ENCODE results near the gene PSMB11.
"Not testable (repeated sequence)": the region's sequence is repeated elsewhere in the genome, so short reads cannot be mapped to it uniquely, and the experiment has no call there.

PSMB11 gene, protein sequence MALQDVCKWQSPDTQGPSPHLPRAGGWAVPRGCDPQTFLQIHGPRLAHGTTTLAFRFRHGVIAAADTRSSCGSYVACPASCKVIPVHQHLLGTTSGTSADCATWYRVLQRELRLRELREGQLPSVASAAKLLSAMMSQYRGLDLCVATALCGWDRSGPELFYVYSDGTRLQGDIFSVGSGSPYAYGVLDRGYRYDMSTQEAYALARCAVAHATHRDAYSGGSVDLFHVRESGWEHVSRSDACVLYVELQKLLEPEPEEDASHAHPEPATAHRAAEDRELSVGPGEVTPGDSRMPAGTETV

DNA sequence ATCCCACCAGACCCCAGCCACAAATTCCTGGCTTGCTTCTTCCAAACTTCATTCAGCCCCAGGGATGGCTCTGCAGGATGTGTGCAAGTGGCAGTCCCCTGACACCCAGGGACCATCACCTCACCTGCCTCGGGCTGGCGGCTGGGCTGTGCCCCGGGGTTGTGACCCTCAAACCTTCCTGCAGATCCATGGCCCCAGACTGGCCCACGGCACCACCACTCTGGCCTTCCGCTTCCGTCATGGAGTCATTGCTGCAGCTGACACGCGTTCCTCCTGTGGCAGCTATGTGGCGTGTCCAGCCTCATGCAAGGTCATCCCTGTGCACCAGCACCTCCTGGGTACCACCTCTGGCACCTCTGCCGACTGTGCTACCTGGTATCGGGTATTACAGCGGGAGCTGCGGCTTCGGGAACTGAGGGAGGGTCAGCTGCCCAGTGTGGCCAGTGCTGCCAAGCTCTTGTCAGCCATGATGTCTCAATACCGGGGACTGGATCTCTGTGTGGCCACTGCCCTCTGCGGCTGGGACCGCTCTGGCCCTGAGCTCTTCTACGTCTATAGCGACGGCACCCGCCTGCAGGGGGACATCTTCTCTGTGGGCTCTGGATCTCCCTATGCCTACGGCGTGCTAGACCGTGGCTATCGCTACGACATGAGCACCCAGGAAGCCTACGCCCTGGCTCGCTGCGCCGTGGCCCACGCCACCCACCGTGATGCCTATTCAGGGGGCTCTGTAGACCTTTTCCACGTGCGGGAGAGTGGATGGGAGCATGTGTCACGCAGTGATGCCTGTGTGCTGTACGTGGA lies at the start of gene PSMB11:
Gene PSMB11 (plus strand): TSS at position 51 of the 804 bp plus-strand sequence. CDS start 14 bp downstream, at position 65.
- no peak for DNase-seq

DNA sequence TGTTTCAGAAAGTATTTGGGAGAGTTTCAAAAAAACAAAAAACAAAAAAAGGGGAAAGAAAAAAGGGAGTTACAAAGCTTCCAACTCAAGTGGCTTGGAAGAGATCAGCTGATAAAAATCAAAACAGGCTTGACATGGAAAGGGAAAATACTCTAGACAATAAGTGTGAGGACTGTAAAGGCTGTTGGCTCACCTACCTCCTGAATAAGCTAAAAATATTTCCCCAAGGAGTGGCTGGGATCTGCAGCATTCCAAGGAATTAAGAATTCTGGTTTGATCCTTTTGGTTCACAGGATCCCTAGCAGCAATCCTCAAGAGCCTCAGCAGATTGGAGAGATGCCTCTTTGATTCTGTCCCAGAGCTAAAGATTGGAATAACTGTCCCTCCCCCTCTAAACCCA lies 48.5 kb upstream of the PSMB11 start:
- no peak for DNase-seq

DNA sequence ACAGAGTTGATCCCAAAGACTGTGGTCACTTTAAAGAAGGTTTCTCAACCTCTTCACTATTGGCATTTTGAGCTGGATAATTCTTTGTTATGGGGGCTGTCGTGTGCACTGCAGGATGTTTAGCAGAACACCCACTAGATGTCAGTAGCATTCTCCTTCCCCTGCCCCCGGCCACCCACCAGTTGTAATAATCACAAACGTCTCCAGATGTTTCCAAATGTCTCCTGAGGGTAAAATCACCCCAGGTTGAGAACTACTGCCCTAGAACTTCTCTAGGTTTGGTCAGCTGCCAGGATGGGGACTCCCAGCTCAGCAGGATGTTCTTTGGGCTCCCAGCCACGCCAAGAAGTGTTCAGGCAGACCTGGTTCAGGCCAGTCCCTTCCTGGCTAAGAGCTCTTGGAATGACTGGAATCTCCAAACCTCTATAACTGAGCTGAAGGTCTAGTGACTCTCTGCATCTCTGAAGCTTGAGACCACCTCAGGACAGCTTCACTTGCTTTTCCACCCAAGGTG lies 47.2 kb upstream of the PSMB11 start:
- DNase-seq: no peak

DNA sequence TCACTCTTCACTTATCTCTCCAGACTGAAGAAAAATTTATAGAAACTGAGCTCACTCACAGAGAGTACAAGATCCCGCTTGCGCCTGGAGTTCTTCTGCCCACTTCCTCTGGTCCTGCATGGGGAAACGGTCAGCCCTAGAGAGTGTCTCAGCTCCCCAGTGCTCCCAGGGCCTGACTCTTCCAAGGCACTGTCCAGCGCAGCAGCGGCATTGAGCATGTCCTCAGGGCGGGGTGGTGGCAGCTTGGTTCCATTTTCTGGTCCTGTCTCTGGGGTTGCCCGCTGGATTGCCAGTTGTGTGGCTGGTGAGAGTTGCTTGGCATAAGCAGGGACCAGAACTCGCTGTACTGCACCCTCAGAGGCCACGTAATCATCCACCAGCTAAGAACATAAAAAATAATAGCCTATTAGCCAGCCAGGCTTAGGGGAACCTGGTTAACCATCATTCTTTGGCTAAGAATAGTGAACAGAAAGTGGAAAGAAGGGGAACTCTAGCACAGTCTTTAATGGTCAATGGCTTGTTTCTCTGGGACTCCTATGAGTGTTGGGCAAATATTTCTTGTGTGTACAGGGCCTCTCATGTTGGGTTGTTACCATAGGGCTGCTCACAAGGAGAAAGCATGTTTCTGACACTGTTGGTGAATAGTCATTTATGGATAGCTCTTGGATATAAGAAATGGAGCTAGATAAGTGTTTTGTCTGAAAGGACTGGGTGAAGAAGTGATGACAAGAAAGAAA lies 46.0 kb upstream of the PSMB11 start:
- no peak for DNase-seq

DNA sequence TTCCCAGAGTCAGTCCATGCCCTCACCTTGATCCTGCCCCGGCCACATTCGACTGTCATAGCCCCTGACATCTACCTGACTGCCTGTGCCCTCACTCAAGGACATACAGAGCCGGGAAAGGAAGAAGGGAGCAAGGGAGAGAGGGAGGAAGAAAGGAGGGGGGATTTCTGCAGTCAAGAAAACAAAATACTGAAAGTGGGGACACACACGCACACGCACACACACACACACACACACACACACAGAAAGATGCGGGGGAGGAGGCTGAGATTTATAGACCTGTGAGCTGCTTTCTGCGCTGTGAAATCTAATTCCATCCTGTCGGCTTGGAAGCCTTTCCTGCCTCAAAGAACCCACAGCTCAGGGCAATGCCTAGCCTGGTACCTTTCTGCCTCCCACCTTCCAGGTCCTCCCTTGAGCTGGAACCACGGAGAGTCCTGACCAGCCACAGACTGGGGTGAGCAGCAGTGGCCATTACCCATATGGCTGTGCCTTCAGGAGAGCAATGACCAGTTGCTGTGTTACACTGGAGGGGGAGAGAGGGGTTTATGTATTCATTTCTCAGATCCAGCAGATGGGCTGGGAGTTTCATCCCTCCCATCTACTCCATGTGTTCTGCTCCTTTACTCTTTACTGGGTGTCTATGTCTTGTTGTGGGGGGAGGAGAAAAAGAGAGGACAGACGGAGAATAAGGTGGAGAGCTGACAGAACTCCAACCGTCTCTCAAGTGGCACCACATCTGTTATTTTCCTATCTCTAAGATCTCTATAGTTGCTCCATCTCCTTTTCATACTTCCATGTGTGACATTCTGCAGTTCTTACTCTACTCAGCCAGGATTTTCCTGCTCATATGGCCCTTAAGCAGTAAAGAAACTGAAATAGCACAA lies 45.0 kb upstream of the PSMB11 start:
- no peak for DNase-seq

DNA sequence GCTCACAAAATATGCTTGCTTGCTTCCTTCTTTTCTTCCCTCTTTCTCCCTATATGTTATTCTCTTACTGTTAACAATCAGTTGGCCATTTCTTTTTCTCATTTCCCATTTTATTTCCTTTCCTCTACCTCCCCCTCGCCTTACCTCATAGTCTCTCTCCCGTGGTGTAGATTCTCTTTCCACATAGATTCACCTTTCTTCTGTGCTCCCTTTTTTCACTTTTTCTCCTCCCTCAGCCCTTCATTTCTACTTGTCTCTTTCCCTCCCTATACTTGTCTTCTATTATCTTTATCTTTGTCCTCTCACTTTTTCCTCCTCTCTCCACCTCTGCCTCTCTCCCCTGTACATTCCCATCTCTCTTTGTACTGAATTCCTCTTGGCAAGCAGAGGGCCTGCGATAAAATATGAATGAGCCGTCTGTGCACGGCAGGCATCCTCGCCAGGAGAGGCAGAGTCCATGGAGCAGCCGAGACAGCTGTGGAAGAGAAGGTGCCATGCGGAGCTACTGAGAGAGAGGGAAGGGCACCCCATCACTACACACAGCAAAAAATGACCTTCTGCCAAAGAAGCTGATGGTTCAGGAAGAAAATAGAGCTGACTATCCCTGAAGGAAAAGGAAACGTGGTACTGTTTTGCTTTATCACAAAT lies 44.2 kb upstream of the PSMB11 start:
- DNase-seq: no peak

DNA sequence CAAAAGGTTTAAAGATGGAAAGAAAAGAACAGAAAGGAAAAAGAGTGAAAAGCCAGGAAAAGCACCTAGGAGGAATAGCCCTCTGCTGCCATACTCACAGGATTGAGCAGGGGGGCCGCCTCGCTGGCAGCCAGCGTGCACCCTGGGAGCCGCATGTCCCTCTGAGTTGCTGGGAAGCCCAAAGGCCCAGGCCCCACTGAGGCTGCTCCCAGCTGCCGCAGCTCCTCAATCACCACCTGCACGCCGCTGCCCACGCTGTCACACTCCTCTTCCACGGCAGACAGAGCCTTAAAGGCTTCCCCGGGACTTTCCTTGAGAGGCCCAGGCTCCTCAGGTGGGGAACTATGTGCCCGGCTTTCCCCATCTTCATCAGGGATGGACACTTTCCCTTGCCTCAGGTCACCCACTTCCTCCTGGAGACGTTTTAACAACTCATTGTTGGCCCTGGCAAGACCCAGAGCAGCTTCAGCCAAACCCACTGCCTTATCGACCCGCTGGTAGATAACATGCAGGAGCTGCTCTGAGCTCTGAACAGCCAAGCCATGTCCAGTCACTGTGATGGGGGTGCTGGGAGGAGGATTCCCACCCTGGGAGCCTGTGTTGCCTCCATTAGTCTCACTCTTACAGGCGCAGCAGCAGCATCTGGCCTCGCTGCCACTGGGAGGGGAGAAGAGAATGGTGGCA lies 43.5 kb upstream of the PSMB11 start:
- no peak for DNase-seq

DNA sequence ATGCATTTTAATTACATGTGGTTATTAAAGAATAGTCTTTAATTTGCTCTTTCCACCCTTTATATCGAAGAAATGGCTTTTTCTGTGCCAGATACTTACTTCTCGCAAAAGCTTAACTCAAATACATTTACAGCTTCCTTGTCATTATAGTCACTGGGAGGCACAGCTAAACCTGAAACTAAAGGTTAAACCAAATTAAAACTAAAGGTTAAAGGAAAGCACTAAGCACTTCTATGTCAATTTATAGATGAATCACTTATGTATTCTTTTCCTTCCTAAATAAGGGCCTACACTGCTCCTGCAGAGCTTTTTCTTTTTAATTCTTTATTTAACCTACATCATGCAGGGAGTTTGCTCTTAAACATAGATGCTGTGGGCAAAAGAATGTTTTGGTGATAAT lies 41.2 kb upstream of the PSMB11 start:
- DNase-seq: no peak

DNA sequence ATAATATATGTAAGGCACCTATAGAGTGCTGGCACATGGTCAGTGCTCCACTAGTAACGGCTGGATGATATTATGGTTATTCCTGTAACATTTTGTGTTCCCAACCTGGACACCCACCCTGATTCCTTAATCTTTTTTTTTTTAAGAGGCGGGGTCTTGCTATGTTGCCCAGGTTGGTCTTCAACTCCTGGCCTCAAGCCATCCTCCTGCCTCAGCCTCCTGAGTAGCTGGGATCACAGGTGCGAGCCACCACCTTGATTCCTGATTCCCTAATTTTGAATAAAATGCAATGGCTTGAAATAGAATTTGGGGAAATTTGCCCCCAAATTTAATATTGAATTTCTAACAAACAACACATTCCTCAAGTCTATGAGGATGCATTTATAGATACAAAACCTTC lies 39.4 kb upstream of the PSMB11 start:
- no peak for DNase-seq

DNA sequence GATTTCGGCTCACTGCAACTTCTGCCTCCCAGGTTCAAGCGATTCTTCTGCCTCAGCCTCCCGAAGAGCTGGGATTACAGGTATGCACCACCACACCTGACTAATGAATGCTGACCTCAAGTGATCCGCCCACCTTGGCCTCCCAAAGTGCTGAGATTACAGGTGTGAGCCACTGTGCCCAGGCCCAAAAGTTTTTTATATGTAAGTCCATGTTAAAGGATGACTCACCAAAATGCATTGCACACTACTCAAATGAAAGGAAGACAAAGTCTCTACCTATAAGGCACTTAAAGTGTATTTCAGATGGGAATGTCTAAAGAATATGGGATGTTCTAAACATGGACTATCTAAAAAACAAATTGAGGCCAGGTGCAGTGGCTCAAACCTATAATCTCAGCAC lies 37.7 kb upstream of the PSMB11 start:
- not testable (repeated sequence) for DNase-seq

DNA sequence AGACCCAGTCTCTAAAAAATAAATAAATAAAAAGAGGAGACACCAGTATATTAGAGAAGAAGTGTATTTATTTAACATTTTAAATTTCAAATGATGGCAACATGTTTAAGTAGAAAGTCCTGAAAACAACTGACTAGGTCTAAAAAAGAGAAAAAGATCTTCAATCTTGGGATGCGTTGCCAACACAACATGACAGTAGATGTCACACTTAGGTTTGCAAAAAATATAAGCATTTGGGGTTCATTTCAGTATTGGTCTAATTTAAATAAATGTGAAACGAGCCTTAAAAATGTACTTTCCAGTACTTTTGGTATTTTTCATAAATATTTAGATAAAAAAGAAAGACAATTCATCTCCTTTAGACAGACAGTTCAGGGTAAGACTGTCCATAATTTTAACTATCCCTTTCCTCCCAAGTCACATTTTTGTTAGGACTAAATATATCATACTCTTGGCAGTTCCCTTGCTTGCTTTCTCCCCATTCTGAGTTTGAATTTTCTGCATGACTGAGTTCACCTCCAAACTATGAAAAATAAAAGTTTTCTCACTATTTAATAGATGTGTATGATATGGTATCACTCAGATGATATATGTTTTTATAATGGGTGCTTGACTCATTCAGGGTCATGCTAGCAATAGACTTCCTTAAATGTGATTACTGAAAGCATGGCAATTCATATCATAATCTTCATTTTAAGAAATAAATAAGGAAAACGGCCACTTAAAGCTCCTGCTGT lies 36.4 kb upstream of the PSMB11 start:
- no peak for DNase-seq

DNA sequence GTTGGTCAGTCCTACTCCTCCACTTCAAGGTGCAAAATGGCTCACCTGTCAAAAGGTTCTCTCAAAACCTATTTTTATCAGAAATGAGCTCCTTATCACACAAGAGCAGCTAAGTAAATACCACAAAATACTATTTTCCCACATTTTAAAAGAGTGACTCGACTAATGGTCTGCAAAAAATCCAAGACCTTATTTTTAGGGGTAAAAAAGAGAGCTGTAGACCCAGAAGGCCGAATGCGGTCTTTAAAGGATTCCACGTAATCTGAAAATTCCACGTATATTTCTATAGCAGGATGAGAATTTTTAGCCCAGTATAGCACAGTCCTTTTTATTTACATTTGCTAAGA lies 35.9 kb upstream of the PSMB11 start:
- DNase-seq: no peak

DNA sequence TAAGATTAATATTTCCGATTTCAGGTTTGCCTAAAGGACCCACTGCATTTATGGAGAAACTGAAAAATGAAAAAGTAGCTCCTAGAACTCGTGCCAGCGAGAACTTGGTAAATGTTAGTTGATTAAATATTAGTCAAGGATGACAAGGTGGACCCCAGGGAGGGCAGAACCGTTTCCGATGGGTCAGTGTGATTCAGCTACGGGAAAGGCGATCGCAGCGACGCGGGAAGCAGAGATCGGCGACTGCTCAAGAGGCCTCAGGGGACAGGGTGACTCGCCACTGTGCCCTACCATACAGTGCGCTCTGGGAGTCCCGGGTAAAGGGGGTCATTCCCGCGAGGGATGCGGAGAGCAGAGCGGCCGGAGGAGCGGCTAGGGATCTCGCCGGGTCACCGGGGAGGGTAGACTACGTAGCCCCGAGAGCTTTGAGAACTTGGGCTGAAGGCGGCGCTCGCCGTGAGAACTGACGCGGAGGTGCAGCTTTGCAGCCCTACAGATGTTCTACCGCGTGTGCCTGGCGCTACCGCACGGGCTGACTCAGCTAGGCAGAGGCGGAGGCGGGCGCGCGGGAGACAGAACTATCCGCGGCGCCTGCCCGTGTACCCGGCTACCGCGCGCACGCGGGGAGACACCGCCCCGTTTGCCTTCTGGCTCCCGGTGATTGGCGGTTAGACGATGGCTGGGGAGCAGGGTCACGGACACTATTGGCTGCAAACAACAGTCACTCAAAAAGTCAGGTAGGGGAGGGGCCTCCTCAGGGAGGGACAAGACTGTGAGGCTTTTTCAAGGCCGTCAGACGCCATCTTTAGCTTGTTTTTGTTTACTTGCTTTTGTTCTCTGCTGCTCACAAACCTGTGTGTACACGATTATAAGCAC lies 35.2 kb upstream of the PSMB11 start:
- peak; percentile 96 for DNase-seq

DNA sequence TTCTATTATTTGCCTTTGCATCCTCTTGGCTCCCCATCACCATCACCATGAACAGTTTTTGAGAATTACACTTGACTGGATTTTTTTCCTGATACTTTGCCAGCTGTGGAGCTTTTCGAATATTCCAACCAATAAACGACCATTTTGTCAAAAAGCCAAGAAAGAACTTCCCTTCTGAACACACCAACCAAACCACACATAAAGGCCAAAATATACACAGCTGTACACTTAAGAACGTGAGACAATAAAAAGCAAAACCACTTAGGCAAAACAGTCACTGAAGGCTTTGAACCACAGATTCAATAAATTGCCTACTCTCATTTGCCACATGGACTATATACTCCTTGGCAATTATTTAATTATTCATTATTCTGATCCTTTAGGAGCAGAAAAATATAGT lies 33.2 kb upstream of the PSMB11 start:
- DNase-seq: no peak

DNA sequence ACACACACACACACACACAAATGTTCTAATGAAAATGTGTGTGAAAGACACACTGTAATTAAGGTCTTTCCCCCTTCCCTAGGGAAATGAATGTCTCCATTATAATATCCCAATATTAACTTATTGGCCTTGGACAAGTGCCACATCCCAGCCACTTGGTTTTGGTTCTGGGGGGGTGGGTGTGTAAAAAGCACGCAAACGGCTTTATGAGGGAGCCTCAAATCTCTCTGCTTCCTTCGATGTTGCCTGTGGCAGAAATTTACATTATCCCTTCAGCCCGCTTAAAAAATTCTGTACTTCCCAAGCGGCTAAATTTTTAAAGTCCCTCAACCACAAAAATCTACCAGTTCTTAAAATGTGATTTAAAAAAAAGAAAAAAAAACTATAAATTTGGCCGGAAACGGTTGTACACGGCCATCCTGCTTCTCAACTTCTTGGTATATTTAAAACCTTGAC lies 32.5 kb upstream of the PSMB11 start:
- DNase-seq: no peak

DNA sequence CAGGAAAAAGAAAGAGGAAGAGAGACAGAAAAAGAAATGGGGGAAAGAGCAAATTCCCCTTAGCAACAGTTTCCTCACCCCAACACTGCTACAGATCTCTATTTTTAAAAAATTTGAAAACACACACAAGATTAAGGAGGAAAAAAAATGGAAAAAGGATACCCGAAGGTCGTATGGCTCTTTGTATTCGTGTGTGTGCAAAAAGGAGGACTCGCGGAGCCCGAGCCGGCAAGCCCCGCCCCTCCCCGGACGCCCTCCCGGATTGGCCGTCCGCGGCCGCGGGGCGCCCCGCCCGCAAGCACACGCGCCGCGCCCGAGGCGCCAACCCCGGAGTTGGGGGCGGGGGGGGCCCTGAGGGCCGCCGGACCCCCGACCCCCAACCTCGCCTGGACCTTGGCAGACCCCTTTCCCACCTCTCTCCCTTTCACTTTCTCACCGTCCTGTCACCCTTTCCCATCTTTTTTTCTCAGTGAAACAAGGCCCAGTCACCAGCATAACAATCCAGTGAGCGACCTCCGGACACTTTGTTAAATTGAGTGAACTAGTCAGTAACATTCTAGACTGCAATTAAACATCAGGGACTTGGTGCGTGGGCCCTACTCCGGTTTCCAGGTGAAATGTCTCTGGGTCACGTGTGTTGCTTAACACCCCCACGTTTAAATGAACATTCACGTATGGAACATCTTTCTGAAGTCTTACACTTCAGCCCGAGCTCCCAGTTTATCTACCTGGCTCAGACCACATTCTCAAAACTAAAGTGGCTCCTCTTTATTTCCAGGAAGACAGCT lies 31.9 kb upstream of the PSMB11 start, which contains the start of gene C14orf93:
Gene C14orf93 (minus strand): TSS at position 205 of the 788 bp plus-strand sequence. CDS start 11,120 bp downstream, outside the sequence.
- no peak for DNase-seq

DNA sequence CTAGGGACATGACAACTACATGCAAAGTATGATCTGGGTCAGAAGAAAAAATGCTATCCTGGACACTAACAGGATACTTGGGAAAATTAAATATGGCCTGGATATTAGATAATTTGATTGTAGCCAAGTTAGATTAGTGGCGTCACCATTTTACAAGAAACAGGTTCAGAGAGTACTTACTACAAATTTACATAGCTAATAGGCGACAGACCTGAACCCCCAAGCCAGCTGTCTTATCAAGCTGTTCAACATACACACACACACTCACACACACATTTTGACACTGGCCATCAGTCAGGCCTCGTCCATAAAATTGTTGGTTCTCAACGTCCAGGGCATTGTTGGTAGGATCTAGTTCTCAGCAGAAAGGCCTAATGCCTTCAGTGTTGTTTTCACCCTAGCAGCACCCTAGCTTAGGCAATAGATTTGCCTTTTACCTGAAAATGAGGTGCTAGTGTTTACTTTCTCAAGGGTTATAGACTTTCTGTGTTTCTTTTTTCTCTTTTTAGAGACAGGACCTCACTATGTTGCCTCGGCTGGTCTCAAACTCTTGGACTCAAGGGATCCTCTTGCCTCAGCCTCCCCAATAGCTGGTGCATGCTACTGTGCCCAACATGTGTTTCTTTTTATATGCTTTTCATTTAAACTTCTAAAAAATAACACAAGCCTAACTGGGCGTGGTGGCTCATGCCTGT lies 28.8 kb upstream of the PSMB11 start:
- DNase-seq: no peak

DNA sequence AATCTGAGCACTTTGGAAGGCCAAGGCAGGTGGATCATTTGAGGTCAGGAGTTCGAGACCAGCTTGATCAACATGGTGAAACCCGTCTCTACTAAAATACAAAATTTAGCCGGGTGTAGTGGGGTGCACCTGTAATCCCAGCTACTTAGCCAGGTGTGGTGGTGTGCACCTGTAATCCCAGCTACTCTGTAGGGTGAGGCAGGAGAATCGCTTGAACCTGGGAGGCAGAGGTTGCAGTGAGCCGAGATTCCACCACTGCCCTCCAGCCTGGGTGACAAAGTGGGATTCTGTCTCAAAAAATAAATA lies 28.3 kb upstream of the PSMB11 start:
- DNase-seq: not testable (repeated sequence)

Measured in NCI-H187 treated with DMSO at 0.1 percent for 48 hours (cell line).